ENCODE results near the gene FCRLB.
"Not testable (repeated sequence)": the region's sequence is repeated elsewhere in the genome, so short reads cannot be mapped to it uniquely, and the experiment has no call there.

FCRLB gene, protein sequence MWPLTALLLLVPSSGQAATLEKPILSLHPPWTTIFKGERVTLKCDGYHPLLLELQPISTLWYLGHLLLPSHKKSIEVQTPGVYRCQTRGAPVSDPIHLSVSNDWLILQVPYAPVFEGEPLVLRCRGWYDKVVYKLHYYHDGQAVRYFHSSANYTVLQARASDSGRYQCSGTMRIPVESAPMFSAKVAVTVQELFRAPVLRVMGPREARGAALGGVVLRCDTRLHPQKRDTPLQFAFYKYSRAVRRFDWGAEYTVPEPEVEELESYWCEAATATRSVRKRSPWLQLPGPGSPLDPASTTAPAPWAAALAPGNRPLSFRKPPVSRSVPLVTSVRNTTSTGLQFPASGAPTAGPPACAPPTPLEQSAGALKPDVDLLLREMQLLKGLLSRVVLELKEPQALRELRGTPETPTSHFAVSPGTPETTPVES

DNA sequence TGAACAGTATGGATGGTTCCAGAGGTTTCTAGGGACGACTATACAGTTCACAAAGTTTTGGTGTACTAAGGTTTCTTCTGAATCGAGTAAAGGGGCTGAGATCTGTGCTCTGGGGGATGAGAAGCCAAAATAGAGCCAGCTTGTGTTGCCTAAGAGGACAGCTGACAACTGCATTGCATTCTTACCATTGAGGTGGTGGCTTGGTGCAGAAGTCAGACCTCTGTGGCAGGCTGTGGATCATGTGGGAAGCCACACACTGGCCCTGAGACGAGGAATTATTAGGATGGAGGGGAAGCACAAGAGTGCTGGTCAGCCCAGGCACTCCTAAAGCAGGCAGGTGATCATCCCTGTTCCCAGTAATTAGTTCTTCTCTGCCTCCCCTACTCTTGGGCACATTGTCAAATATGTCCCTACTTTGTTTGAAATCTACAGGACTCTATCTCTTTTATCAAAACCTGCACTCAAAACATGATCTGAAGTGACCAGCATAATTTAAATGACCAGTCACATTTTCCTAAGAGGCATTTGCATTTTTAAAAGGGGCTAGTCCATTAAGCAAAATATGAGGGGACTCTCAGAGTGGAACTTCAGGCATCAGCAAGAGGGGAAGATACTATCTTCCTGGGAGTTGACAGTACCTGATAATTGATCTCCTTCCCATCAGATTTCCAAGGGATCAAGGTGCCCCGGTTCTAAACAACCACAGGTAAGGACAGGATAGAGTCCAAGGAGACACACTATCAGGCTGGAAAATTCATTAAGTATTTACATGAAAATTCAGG is at the start of gene FCRLB:
FCRLB (plus strand) TSS at position 589 of the 782 bp plus-strand sequence. CDS start 1,129 bp downstream, outside the sequence.
- DNase-seq = no peak

DNA sequence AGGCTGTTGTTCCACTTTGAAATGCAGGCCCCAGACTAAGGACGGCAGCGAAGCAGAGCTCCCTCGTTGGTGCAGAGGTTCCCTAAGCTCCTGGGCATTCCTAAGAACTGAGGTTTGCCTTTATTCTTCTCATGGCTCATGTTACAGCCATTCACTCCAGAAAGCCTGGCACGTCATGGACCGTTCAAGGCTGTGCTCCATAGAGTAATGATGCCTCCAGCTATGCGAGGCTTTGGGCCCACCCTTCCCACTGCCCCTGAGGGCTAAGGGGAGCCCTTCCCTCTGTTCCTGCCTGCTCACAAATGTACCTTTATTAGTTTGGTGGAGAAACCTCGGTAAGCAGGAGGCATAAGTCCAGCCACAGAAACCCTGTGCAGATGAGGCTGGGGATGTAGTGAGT is 47.9 kb upstream of the FCRLB start:
- DNase-seq = not testable (repeated sequence)

DNA sequence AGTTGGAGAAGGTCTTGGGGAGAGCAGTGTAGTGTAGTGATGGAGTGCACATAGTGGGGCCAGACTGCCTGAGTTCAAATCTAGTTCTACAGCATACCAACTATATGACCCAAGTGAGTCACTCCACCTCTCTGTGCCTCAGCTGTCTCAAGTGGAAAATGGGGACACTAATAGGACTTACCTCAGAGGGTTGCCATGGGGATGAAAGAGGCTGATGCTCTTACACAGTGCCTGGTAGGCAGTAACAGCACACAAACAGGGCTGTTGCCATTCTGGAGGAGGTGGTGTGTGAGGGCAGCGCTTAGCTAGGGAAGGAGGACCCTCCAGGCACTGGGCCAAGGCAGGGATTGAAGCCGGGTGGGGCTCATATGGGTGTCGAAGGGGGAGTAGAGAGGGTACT is 46.9 kb upstream of the FCRLB start:
- not testable (repeated sequence) for DNase-seq

DNA sequence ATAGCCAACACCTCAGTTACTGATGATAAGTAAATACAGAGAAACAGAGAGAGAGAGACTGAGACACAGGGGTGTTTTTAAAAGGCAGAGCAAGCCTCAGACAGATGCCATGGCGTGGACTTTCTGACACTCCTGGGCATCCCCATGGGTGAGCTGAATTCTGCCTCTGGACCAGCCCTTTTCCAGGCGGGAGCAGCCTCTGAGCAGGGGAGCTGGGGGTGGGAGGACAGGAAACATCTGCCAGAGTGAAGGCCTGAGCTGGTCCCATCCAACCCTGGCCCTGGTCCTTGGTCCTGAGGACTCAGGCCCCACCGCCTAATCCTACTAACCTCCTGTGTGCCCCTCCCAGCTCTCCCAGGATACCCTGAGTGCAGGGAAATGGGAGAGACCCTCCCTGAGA is 46.4 kb upstream of the FCRLB start:
- DNase-seq = not testable (repeated sequence)

DNA sequence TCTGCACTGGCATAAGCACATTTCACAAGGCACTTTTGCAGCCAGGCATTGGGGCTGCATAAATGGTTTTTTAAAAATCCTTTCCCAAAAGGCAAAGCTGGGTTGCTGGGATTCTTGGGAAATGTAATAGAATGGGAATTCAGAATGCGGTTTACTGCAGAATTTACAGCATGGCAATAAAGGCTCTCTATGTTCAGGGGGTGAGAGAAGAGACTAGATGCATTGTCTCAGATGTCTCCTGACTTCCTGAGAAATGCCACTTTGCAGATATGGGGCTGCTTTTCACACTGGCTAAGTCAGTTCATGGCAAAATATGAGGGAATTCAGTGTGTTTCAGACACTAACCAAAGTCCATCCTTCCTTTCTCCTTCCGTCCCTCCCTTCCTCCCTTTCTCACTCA is 44.9 kb upstream of the FCRLB start:
- DNase-seq = no peak

DNA sequence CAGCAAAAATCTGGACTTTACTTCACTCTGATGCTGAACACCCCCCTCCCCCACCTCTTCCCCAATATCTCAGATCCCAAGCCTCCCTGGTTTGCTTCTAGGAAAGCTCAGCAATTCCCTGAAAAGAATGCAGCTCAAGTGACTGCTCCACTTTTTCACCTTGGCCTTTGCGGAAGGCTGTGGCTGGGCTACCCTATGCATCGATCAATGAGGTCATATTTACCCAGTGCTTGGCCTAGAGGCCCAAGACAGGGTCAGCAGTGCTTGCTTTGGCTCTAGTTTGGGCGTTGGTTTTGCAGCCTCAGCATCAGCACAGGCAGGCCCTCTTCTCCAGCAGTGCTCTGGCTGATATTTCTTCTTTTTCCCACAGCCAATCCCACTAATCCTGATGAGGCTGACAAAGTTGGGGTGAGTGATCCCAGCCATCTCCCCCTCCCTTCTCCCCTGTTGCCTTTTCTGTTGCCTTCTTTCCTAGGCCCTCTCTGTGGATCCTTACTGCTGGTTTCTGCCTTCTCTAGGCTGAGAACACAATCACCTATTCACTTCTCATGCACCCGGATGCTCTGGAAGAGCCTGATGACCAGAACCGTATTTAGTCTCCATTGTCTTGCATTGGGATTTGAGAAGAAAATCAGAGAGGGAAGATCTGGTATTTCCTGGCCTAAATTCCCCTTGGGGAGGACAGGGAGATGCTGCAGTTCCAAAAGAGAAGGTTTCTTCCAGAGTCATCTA is 44.2 kb upstream of the FCRLB start:
- no peak for DNase-seq

DNA sequence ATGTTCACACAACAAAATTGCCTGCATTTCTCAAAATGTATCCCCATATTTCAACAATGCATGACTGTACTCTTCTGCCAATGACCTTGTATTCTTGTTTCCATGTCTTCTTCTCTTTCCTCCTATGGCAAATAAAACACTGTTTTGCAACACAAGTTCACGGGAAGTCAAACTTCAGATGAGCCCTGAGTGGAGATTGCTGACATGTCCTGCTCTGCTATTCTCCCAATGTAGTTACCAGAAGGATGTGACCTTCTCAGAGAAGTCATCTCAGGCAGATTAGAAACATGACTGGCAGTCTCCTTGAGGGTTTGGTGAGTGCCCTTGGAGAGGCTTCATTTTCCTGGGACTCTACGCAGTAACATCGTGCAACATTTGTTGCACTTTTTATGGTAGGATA is 42.8 kb upstream of the FCRLB start:
- DNase-seq = no peak

DNA sequence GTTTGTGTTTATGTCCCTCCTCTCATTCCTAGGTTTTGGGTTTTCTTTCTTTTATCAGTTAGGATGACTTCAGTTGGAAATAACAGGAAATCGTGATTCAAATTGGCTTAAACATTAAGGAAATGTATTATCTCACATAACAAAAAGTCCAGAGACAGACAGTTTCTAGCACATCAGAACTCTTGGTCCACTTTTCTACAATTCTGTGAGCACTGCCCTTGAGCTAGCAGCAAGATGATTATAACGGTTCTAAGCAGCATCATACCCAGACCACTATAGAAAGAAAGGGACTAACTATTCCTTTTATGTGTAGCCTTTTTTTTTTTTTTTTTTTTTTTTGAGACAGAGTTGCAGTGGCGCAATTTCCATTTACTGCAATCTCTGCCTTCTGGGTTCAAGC is 39.5 kb upstream of the FCRLB start:
- no peak for DNase-seq

DNA sequence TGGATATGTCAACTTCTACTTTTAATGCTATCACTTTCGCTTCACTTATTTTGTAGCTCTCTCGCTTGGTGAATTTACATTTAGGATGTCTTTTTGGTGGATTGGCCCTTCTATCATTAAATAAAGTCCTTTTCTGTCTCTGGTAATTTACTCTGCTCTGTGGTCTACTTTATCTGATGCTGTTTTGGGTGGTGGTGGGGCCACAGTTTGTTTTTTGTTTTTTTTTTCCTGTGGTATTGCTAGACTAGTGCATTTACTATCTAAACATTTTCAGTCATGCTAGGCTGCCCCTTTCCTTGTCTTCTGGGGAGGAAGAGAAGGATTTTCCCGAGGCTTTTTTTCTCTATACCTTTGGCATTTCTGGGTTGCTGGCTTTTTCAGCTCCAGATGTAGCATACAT is 32.4 kb upstream of the FCRLB start:
- no peak for DNase-seq

DNA sequence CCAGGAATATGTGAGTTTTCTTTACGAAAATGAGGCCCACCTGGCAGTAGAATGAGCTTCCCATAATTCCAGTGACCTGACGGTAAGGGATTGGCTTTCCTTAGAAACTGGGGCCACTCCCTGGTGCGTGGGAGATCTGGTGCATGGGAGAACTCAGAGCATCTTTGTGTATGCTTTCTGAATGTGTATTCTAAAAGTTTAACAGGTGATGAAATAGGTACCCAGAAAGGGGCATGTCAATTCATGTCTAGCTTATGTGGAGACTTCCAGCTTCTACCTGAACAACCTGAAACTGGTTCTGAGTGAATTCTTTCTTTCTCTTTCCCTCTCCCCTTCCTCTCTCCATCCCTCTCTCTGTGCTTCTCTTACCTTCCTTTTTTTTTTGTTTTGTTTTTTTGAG is 29.5 kb upstream of the FCRLB start:
- no peak for DNase-seq

DNA sequence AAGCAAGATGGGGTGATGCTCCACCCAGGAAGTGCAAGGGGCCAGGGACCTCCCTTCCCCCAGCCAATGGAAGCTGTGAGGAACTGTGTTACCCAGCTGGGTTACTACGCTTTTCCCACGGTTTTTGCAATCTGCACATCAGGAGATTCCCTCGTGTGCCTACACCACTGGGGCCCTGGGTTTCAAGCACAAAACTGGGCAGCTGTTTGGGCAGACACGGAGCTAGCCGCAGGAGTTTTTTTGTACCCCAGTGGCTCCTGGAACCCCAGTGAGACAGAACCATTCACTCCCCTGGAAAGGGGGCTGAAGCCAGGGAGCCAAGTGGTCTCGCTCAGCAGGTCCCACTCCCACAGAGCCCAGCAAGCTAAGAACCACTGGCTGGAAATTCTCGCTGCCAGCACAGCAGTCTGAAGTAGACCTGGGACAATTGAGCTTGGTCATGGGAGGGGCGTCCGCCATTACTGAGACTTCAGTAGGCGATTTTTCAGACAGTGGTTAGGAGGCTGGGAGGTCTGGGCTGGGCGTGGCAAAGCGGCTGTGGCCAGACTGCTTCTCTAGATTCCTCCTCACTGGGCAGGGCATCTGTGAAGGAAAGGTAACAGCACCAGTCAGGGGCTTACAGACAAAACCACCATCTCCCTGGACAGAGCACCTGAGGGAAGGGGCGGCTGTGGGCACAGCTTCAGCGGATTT is 28.2 kb upstream of the FCRLB start:
- not testable (repeated sequence) for DNase-seq

DNA sequence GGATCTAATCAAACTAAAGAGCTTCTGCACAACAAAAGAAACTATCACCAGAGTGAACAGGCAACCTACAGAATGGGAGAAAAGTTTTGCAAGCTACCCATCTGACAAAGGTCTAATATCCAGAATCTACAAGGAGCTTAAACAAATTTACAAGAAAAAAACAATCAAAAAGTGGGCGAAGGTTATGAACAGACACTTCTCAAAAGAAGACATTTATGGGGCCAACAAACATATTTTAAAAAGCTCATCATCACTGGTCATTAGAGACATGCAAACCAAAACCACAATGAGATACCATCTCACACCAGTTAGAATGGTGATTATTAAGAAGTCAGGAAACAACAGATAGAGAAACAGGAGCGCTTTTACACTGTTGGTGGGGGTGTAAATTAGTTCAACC is 23.0 kb upstream of the FCRLB start:
- not testable (repeated sequence) for DNase-seq

DNA sequence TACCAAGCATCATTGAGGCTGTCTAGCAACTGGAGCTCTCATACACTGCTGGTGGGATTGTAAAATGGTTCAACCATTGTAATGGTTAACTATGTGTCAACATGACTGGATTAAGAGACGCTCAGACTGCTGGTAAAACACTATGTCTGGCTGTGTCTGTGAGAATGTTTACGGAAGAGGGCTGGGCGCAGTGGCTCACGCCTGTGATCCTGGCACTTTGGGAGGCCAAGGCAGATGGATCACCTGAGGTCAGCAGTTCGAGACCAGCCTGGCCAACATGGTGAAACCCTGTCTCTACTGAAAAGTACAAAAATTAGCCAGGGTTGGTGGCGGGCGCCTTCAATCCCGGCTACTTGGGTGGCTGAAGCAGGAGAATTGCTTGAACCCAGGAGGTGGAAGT is 19.1 kb upstream of the FCRLB start:
- DNase-seq = no peak

DNA sequence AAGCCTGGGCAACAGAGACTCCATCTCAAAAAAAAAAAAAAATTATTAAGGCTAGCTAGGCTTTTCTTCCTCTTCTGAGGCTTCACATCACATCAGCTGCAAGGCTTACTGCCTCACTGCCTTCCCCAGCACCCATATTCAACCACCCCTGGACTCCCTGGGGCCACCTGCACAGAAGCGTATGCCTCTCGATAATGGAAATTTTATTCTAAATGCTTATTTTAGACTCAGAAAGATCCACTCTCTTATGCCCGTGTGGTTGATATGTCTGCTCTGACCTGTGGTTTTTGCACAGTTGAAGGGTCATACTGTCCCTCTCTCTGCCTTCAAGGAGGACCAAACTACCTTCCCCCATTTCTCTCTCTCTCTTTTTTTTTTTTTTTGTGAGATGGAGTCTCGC is 15.8 kb upstream of the FCRLB start:
- DNase-seq = no peak

DNA sequence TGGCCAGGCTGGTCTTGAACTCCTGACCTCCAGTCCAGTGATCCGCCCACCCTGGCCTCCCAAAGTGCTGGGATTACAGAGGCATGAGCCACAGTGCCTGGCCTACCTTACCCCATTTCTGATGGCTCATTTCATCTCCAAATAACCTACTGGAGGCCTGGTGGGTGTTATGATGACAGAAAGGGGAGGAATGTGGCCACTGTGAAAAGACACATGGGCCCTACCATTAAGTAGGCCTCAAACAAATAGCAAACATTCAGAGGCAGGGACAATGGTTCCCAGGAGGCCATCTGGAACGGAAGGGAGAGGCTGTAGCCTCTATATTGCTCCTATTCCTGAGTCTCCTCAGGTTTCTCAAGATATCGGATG is 15.2 kb upstream of the FCRLB start:
- peak; percentile 41 for DNase-seq

DNA sequence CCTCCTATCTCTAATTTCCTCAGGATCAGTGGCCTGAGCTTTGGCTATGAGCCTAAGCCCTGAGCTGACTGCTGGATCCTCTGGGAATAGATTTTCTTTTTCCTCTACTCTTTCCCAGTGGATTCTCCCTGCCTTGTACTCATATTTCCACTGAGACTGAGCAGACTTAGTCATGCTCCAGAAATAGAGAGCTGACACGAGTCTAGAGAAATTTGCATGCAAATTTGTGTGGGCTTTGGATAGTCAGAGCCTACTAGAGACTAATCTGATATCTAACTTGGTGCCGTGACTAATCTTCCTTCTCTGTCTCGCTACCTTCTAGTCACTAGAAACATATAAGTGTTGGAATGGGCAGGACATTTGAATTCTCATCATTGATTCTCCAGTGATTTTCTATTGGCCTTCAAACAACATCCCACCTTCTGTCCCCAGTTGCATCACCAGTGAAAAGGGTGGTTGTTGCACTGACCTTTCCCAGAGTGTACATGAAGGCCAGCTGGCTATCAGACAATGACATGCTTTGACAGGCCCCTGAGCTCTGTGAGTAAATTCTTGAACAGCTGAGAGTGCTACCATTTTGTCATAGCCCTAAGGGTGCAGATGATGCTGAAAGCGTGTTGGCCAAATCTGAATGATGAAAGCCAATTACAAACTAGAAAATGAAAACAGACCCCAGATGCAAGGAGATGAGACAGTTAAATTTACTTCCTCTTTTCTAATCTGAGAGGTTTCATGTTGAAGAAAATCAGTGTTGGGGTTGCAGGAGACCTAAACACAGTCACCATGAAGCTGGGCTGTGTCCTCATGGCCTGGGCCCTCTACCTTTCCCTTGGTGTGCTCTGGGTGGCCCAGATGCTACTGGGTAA is 14.6 kb upstream of the FCRLB start, which contains the start of gene FCRLA:
FCRLA (plus strand) TSS at position 748 of the 866 bp plus-strand sequence; CDS start at position 784, 36 bp downstream.
- DNase-seq = no peak

DNA sequence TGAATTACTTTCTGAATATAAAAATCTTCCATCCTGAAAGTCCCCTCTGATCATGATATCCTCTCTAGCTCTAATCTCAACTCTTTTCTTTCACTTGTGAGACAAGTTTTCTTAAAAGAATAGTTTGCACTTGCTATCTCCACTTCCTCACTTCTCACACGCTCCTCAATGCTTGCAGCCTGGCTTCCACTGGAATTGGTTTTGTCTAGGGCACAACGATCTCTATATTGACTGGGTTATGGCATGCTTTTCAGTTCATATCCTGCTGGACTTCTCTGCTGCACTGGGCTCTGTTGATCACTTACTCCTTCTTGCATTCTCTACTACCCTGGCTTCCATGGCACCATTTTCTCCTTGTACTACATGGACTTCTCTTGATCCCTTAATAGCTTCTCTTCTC is 13.8 kb upstream of the FCRLB start:
- no peak for DNase-seq

DNA sequence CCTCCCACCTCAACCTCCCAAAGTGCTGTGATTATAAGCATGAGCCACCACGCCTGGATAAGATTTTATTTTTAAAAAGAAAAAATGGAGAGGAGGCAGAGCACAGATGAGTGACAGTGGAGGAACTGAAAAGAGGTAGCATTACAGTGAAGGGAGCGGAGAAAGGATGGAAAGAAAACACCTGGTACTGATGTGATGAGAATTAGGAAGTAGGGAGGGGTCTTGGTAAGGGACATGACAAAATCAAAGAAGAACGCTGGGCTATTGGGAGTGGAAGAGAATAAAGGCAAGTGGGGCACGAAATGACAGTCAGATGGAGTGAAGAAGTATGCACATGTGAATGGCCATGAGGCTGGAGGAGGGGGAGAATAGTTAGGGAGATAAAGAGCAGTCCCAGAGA is 12.0 kb upstream of the FCRLB start:
- DNase-seq = no peak

DNA sequence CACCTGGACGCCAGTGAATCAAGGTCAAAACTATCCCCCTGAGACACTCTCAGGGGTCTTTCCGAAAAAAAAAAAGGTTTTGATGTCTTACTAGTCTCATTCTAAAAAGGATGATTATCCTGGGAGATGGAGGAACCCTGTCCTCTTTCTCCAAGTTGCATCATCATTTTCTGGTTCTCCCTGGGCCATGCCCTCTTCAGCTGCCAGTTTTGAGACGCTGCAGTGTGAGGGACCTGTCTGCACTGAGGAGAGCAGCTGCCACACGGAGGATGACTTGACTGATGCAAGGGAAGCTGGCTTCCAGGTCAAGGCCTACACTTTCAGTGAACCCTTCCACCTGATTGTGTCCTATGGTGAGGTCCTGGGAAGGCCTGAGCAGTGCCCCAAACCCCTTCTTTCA is 10.8 kb upstream of the FCRLB start:
- DNase-seq = no peak

DNA sequence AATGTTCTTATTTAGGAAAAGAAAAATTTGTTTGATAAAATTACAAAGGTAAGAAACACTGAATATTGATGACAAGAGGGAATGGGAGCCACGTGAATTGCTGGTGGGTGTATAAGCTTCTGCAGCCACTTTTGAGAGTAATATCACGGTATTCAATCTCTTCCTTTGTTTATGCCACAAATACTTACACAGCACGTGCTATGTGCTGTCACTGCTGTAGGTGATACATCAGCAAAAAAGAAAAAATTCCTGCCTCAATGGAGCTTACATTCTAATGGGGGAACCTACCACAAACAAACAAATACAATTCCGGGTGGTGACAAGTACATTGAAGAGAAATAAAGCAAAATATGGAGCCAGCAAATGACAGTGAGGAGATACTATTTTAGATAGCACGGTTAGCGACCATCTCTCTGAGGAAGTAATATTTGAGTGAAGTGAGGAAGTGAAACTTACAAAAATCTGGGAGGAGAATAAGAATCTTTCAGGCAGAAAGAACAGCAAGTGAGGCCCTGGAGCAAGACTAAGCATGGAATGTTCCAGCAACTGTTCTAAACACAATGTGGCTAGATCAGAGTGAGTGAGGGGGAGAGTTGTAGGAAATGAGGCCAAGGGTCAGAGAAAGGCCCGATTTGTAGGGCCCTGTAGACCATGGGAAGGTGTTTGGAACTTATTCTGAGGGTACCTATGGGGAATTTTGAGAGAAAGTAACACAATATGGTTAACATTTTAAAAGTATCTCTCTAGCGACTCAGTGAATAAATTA is 2.6 kb upstream of the FCRLB start:
- no peak for DNase-seq

DNA sequence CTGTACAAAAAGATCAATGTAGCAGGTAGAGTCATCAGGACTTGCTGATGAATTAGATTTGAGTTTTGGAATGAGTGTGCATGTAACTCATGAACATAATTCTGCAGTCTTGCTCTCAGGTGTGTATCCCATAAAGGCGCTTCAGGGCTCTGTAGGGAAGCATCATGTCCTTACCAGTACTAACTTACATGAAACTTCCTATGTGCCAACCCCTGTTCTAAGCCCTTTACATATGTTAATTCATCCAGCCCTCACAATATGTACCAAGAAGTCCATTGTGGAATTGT is 2.1 kb upstream of the FCRLB start:
- no peak for DNase-seq
